ENCODE results near the gene FNIP2.

Gene FNIP2

GRCh38 chr4:158763462-158763861 is 5.4 kb upstream of the FNIP2 start:
- Histone ChIP-seq H3K36me3 (ENCODE audit: control insufficient read depth, insufficient read depth, low read length, severe bottlenecking) (no peaks in the 10 kb centered on the region), H3K4me3 (ENCODE audit: low read length) (no peak overlapping the region), H3K4me1 (ENCODE audit: control insufficient read depth, insufficient read depth, low read length) (peaks cover 5% of the 10 kb centered on the region), H3K27me3 (replicated peaks; ENCODE audit: control insufficient read depth, insufficient read depth, low read length) (no peaks in the 10 kb centered on the region), H3K9ac (ENCODE audit: low read length) (no peak overlapping the region), H3K9me3 (ENCODE audit: control insufficient read depth, low read length) (no peaks in the 10 kb centered on the region)
- no peak for DNase-seq (ENCODE audit: low read depth)

GRCh38 chr4:158766434-158767044 is 2.3 kb upstream of the FNIP2 start:
- Histone ChIP-seq H3K9me3 (ENCODE audit: control insufficient read depth, low read length) (no peaks in the 10 kb centered on the region), H3K4me3 (ENCODE audit: low read length) (no peak overlapping the region), H3K9ac (ENCODE audit: low read length) (no peak overlapping the region), H3K36me3 (ENCODE audit: control insufficient read depth, insufficient read depth, low read length, severe bottlenecking) (no peaks in the 10 kb centered on the region), H3K4me1 (ENCODE audit: control insufficient read depth, insufficient read depth, low read length) (peaks cover 22% of the 10 kb centered on the region), H3K27me3 (replicated peaks; ENCODE audit: control insufficient read depth, insufficient read depth, low read length) (no peaks in the 10 kb centered on the region)
- no peak for DNase-seq (ENCODE audit: low read depth)

GRCh38 chr4:158767451-158767850 is 1.4 kb upstream of the FNIP2 start:
- peaks cover 22% of the 10 kb centered on the region for H3K4me1 ChIP-seq (ENCODE audit: control insufficient read depth, insufficient read depth, low read length)
- DNase-seq (ENCODE audit: low read depth), result no peak
- H3K36me3 ChIP-seq (ENCODE audit: control insufficient read depth, insufficient read depth, low read length, severe bottlenecking), result no peaks in the 10 kb centered on the region
- no peak overlapping the region for H3K9ac ChIP-seq (ENCODE audit: low read length)
- H3K9me3 ChIP-seq (ENCODE audit: control insufficient read depth, low read length), result no peaks in the 10 kb centered on the region
- no peaks in the 10 kb centered on the region for H3K27me3 ChIP-seq (replicated peaks; ENCODE audit: control insufficient read depth, insufficient read depth, low read length)
- no peak overlapping the region for H3K4me3 ChIP-seq (ENCODE audit: low read length)

- peak overlapping the region; percentile 98 for H3K4me3 ChIP-seq (ENCODE audit: low read length)
- no peaks in the 10 kb centered on the region for H3K36me3 ChIP-seq (ENCODE audit: control insufficient read depth, insufficient read depth, low read length, severe bottlenecking)
- peak; percentile 71 for DNase-seq (ENCODE audit: low read depth)
- H3K9ac ChIP-seq (ENCODE audit: low read length), result peak overlapping the region; percentile 94
- H3K9me3 ChIP-seq (ENCODE audit: control insufficient read depth, low read length), result no peaks in the 10 kb centered on the region
- H3K27me3 ChIP-seq (replicated peaks; ENCODE audit: control insufficient read depth, insufficient read depth, low read length), result no peaks in the 10 kb centered on the region
- peaks cover 22% of the 10 kb centered on the region for H3K4me1 ChIP-seq (ENCODE audit: control insufficient read depth, insufficient read depth, low read length)
Observed at GRCh38 chr4:158769175-158769921, 522 bp downstream of the FNIP2 start.

- Histone ChIP-seq H3K4me1 (ENCODE audit: control insufficient read depth, insufficient read depth, low read length) (peaks cover 35% of the 10 kb centered on the region), H3K27me3 (replicated peaks; ENCODE audit: control insufficient read depth, insufficient read depth, low read length) (no peaks in the 10 kb centered on the region), H3K4me3 (ENCODE audit: low read length) (peak overlapping the region; percentile 98), H3K9me3 (ENCODE audit: control insufficient read depth, low read length) (no peaks in the 10 kb centered on the region), H3K36me3 (ENCODE audit: control insufficient read depth, insufficient read depth, low read length, severe bottlenecking) (no peaks in the 10 kb centered on the region), H3K9ac (ENCODE audit: low read length) (peak overlapping the region; percentile 94)
- no peak for DNase-seq (ENCODE audit: low read depth)
Observed at GRCh38 chr4:158770671-158771070, 1.8 kb downstream of the FNIP2 start.

- no peak for DNase-seq (ENCODE audit: low read depth)
- Histone ChIP-seq H3K9ac (ENCODE audit: low read length) (no peak overlapping the region), H3K4me1 (ENCODE audit: control insufficient read depth, insufficient read depth, low read length) (peaks cover 37% of the 10 kb centered on the region)
Observed at GRCh38 chr4:158771776-158772175, 3.0 kb downstream of the FNIP2 start.

GRCh38 chr4:158775091-158775651 is 6.3 kb downstream of the FNIP2 start:
- H3K4me1 ChIP-seq (ENCODE audit: control insufficient read depth, insufficient read depth, low read length), result peaks cover 49% of the 10 kb centered on the region
- no peaks in the 10 kb centered on the region for H3K27me3 ChIP-seq (replicated peaks; ENCODE audit: control insufficient read depth, insufficient read depth, low read length)
- peak overlapping the region; percentile 70 for H3K9ac ChIP-seq (ENCODE audit: low read length)
- H3K36me3 ChIP-seq (ENCODE audit: control insufficient read depth, insufficient read depth, low read length, severe bottlenecking), result no peaks in the 10 kb centered on the region
- peak; percentile 58 for DNase-seq (ENCODE audit: low read depth)
- peak overlapping the region; percentile 58 for H3K4me3 ChIP-seq (ENCODE audit: low read length)
- H3K9me3 ChIP-seq (ENCODE audit: control insufficient read depth, low read length), result no peaks in the 10 kb centered on the region

More at GRCh38 chr4:158771776-158772175, 3.0 kb downstream of the FNIP2 start:
- Histone ChIP-seq H3K27me3 (replicated peaks; ENCODE audit: control insufficient read depth, insufficient read depth, low read length) (no peaks in the 10 kb centered on the region), H3K4me3 (ENCODE audit: low read length) (peak overlapping the region; percentile 20), H3K36me3 (ENCODE audit: control insufficient read depth, insufficient read depth, low read length, severe bottlenecking) (no peaks in the 10 kb centered on the region), H3K9me3 (ENCODE audit: control insufficient read depth, low read length) (no peaks in the 10 kb centered on the region)

GRCh38 chr4:158776106-158776505 is 7.3 kb downstream of the FNIP2 start:
- no peak overlapping the region for H3K4me3 ChIP-seq (ENCODE audit: low read length)
- H3K4me1 ChIP-seq (ENCODE audit: control insufficient read depth, insufficient read depth, low read length), result peaks cover 40% of the 10 kb centered on the region
- no peaks in the 10 kb centered on the region for H3K27me3 ChIP-seq (replicated peaks; ENCODE audit: control insufficient read depth, insufficient read depth, low read length)
- H3K9me3 ChIP-seq (ENCODE audit: control insufficient read depth, low read length), result no peaks in the 10 kb centered on the region
- no peak overlapping the region for H3K9ac ChIP-seq (ENCODE audit: low read length)
- no peaks in the 10 kb centered on the region for H3K36me3 ChIP-seq (ENCODE audit: control insufficient read depth, insufficient read depth, low read length, severe bottlenecking)
- no peak for DNase-seq (ENCODE audit: low read depth)

- Histone ChIP-seq H3K36me3 (ENCODE audit: control insufficient read depth, insufficient read depth, low read length, severe bottlenecking) (no peaks in the 10 kb centered on the region), H3K9me3 (ENCODE audit: control insufficient read depth, low read length) (no peaks in the 10 kb centered on the region), H3K4me3 (ENCODE audit: low read length) (no peak overlapping the region), H3K9ac (ENCODE audit: low read length) (peak overlapping the region; percentile 31), H3K4me1 (ENCODE audit: control insufficient read depth, insufficient read depth, low read length) (peaks cover 46% of the 10 kb centered on the region), H3K27me3 (replicated peaks; ENCODE audit: control insufficient read depth, insufficient read depth, low read length) (no peaks in the 10 kb centered on the region)
- no peak for DNase-seq (ENCODE audit: low read depth)
Observed at GRCh38 chr4:158777423-158778155, 8.8 kb downstream of the FNIP2 start.

GRCh38 chr4:158778156-158778711 is 9.4 kb downstream of the FNIP2 start:
- no peak for DNase-seq (ENCODE audit: low read depth)
- H3K4me3 ChIP-seq (ENCODE audit: low read length), result no peak overlapping the region
- peak overlapping the region; percentile 31 for H3K9ac ChIP-seq (ENCODE audit: low read length)
- H3K4me1 ChIP-seq (ENCODE audit: control insufficient read depth, insufficient read depth, low read length), result peaks cover 52% of the 10 kb centered on the region
- no peaks in the 10 kb centered on the region for H3K36me3 ChIP-seq (ENCODE audit: control insufficient read depth, insufficient read depth, low read length, severe bottlenecking)
- no peaks in the 10 kb centered on the region for H3K9me3 ChIP-seq (ENCODE audit: control insufficient read depth, low read length)
- no peaks in the 10 kb centered on the region for H3K27me3 ChIP-seq (replicated peaks; ENCODE audit: control insufficient read depth, insufficient read depth, low read length)

GRCh38 chr4:158778712-158779111 is 9.9 kb downstream of the FNIP2 start:
- no peak for DNase-seq (ENCODE audit: low read depth)
- Histone ChIP-seq H3K9me3 (ENCODE audit: control insufficient read depth, low read length) (no peaks in the 10 kb centered on the region), H3K27me3 (replicated peaks; ENCODE audit: control insufficient read depth, insufficient read depth, low read length) (no peaks in the 10 kb centered on the region), H3K9ac (ENCODE audit: low read length) (no peak overlapping the region), H3K4me1 (ENCODE audit: control insufficient read depth, insufficient read depth, low read length) (peaks cover 57% of the 10 kb centered on the region), H3K4me3 (ENCODE audit: low read length) (no peak overlapping the region), H3K36me3 (ENCODE audit: control insufficient read depth, insufficient read depth, low read length, severe bottlenecking) (no peaks in the 10 kb centered on the region)
